GM21576 (cell line): ENCODE measurements around the gene ATG5.
"Not testable (repeated sequence)": the region's sequence is repeated elsewhere in the genome, so short reads cannot be mapped to it uniquely, and the experiment has no call there.

Source experiments
- ATAC-seq: cut with Tn5 transposase; IDR thresholded peaks from one replicate; pipeline ENCODE4 v1.9.1; 2021; ENCODE audit warnings: mild to moderate bottlenecking, moderate library complexity; ENCODE audit not compliant: unreplicated experiment

Gene ATG5

GRCh38 chr6:106160189-106160588, 165.4 kb downstream of the ATG5 start:
- no peak for ATAC-seq

GRCh38 chr6:106159531-106159940, 166.0 kb downstream of the ATG5 start:
- no peak for ATAC-seq

GRCh38 chr6:106158816-106159215, 166.7 kb downstream of the ATG5 start:
- ATAC-seq: no peak

- ATAC-seq: no peak
Measured at GRCh38 chr6:106156863-106157262, 168.7 kb downstream of the ATG5 start.

- no peak for ATAC-seq
Measured at GRCh38 chr6:106156413-106156812, 169.1 kb downstream of the ATG5 start.

- no peak for ATAC-seq
Measured at GRCh38 chr6:106155219-106155830, 170.2 kb downstream of the ATG5 start.

GRCh38 chr6:106154326-106154725, 171.2 kb downstream of the ATG5 start:
- ATAC-seq: no peak

GRCh38 chr6:106152952-106153351, 172.6 kb downstream of the ATG5 start:
- no peak for ATAC-seq

- not testable (repeated sequence) for ATAC-seq
Measured at GRCh38 chr6:106152476-106152875, 173.1 kb downstream of the ATG5 start.

GRCh38 chr6:106149472-106150069, 176.0 kb downstream of the ATG5 start:
- ATAC-seq: no peak

GRCh38 chr6:106147476-106147875, 178.1 kb downstream of the ATG5 start:
- ATAC-seq: no peak

GRCh38 chr6:106146852-106147351, 178.7 kb downstream of the ATG5 start:
- ATAC-seq: peak; percentile 36

GRCh38 chr6:106145741-106146227, 179.8 kb downstream of the ATG5 start:
- peak; percentile 29 for ATAC-seq

GRCh38 chr6:106145144-106145543, 180.4 kb downstream of the ATG5 start:
- ATAC-seq: no peak

- ATAC-seq: no peak
Measured at GRCh38 chr6:106143665-106144064, 181.9 kb downstream of the ATG5 start.

GRCh38 chr6:106142876-106143431, 182.6 kb downstream of the ATG5 start:
- ATAC-seq: no peak

- peak; percentile 83 for ATAC-seq
Measured at GRCh38 chr6:106141441-106142237, 183.9 kb downstream of the ATG5 start.

GRCh38 chr6:106138151-106138550, 187.4 kb downstream of the ATG5 start:
- no peak for ATAC-seq

- ATAC-seq: no peak
Measured at GRCh38 chr6:106136845-106137244, 188.7 kb downstream of the ATG5 start.

GRCh38 chr6:106135911-106136571, 189.5 kb downstream of the ATG5 start:
- ATAC-seq: no peak
